Fibroblast of peridontal ligament (primary cell): ENCODE results near the gene GNG12.
"Not testable (repeated sequence)": the region's sequence is repeated elsewhere in the genome, so short reads cannot be mapped to it uniquely, and the experiment has no call there.

ENCODE experiments used
- DNase-seq: peaks from one replicate; pipeline ENCODE4 v3.0.0-alpha.2; 2010; ENCODE audit errors: extremely low read depth

Gene GNG12

DNA sequence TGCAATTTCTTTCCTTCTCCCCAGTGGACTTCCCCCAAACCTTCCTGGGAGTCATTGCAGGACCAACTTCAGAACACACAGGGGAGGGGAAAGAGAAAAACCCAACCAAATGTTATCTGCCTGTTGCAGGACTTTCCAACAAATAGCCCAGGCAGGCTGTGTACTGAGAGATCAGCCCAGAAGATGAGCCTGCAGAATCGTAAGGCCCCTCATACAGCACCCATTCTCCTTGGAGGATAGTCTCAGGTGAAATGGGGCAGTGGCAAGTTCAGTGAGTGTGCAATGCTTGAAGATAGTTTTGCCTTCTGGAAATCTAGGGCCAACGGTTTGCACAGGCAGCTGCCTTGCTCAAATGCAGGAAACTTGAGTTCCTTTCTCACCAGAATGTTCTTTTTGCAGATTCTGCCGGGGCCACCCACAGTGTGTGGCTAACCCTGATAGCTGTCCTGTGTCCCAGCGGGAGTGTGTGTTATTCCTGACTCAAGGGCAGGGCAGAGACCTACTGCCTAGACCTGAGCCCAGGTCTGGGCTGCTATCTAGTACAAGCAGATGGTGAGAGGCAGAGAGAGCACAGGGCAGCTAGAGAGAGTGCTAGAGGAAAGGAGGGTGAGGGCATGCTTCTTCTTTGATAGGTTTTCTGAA, 99.5 kb downstream of the GNG12 start:
- no peak for DNase-seq

DNA sequence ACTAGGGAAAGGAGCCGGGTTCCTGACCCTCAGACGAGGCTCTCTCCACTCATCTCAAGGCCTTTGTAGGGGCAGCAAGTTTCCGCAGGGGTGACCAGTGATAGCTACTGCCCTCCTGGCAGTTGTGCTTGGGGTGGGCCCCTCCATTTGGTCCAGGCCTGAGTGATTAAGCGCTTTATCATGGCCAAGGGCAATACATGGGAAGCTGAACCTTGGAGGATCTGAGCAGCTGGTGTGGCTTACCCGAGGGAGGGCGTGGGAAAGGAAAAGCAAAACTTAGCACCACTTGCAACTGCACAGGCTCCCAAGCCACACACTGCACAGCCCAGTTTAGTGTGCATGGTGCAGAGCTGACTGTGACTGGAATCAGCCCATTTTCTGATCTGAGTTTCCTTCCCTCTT, 100.5 kb downstream of the GNG12 start:
- peak; percentile 88 for DNase-seq

DNA sequence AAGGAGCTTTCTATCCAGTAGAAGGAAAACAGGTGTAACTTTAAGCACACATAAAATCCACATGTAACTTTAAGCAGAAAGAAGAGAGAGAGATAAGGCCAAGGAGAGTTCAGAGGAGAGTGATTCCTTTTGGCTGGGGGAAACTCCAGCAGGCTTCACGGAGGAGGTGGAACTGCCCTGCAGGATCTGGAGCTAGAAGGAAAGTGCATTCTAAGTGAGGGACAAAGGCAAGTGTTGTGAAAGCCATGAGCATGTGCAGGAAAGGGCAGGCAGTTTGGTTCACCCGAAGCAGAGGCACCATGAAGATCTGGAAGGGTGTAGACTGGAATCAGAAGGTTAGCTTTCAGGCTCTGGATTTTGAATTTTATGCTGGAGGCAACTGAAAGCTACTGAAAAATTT, 101.9 kb downstream of the GNG12 start:
- DNase-seq = no peak

DNA sequence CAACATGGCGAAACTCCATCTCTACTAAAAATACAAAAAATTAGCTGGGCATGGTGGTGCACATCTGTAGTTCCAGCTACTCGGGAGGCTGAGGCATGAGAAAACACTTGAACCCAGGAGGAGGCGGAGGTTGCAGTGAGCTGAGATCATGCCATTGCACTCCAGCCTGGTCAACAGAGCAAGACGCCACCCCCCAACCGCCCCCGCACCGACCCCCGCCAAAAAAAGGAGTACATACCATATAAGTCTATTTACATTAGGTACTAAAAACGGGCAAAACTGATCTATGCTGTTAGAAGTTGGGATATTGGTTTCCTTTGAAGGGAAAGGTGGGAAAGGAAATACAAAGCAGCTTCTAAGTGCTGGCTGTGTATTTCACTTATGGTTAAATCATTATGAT, 103.0 kb downstream of the GNG12 start:
- not testable (repeated sequence) for DNase-seq

DNA sequence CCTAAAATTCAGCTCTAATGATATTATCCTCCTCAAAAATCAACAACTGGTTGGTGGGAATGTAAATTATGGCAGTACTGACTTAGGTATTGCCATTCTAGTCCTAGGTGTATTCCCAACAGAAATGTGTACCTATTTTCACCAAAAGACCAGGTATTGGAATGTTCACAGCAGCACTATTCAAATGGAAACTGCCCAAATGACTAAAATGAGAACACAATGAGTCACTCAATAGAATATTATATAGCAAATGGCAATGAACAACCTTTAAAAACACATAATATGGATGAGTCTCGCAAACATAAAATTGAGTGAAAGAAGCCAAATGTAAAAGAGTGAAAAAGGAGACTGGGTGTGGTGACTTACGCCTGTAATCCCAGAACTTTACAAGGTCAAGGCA, 103.4 kb downstream of the GNG12 start:
- no peak for DNase-seq

DNA sequence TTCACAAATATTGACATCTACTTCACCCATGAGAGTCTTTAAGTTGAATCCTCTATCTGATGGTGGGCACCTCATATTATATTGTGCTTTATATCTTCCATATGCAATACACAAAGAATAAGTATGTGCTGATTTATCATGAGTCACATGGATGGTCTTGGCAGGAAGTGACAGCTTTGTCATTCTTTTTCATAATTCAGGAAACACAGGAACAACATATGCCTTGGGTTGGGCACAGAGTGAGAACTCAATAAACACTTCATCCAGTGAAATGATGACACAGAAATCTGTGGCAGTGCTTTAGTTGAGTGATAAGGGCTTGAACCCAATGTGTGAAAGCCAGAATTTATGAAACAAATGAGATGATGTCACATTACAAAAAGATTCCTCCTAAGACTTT, 107.0 kb downstream of the GNG12 start:
- peak; percentile 32 for DNase-seq

DNA sequence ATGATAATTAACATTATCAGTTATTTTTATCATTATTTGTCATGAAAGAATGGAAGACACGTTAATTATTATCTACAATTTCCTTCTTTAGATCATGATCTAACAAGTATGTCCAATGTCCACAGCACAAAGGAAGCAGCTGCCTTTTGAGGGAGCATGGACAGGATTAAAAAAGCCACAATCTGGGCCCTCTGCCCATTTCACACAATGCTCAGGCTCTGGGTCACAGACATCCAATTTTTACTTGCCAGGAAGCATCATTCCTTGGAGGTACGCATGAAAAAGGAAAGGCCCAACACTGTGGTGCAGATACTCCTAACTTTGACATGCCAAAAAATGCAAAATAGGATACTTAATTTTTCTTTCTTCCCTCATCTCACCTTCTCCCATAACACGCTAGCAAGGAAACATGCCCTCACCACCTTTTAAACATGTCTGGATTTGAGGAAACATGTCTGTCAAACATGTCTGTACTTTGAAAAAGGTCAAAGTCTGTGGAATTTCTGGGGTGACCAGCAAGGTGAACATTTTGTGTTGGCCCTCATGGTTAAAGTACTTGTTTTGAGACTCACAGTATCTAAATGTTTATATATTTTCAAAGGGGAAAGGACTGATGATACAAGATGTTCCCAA, 108.2 kb downstream of the GNG12 start:
- peak; percentile 93 for DNase-seq

DNA sequence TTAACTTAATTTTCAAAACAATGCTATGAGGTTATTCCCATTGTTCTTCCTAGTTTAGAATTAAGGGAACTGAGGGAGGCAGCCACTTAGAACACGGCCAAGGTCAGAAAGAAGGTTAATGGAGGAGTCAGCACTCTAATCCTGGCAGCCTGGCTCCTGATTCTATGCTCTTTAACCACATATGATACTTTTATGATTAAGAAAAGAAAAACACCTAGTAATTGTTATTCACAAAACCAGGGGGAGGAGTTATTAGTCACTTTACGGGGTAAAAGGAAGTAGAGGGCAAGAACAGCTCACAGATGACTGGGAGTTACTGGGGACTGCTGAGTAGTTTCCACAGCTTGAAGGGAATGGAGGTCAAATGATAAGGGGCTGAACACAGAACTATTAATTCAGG, 109.6 kb downstream of the GNG12 start:
- DNase-seq = no peak

DNA sequence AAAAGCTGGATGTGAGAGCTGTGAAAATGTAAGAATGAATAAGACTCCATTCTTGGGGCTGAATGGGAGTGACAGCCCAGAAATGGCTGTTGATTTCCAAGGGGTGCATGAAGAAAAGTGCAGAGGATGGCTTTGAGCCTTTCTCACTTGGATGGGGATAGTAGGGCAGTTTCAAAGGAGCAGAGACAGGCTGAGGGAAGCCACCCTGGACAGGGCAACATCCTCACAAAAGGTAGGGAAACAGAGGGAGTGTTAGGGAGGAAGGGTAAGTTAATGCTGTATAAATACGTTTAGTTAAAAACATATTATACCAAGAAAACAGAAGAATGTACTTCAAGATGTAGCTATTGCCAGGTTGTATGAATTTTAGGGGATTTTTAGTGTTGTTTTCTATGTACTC, 110.1 kb downstream of the GNG12 start:
- no peak for DNase-seq

DNA sequence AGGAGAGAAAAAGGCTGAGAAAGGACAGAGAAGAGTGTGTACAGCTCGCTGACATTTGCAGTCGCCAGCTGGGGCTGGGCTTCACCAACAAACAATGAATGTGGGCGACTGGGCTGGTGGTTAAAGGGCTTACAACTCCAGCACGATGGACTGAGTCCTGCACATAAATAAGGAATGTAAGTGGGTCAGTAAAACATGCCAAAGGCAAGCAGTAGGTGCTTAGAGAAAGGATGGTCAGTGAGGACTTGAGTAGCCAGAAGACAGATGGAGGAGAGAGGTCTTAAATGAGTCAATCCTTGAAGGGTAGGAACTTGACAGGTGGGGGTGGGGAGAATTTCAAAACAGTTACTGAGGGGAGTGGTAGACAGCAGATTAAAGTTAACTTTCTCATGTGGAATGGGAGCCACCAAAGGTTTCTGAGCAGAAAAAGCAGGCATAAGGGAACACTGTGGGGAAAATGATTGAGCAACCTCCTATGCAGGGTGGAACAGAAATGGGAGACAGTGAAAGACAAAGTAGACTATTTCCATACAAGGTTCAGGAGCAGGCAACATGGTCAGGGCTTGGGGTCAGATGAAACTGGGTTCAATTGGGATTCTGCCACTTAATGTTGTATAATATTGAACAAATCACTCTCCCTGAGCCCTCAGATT, 110.8 kb downstream of the GNG12 start:
- DNase-seq = peak; percentile 24

DNA sequence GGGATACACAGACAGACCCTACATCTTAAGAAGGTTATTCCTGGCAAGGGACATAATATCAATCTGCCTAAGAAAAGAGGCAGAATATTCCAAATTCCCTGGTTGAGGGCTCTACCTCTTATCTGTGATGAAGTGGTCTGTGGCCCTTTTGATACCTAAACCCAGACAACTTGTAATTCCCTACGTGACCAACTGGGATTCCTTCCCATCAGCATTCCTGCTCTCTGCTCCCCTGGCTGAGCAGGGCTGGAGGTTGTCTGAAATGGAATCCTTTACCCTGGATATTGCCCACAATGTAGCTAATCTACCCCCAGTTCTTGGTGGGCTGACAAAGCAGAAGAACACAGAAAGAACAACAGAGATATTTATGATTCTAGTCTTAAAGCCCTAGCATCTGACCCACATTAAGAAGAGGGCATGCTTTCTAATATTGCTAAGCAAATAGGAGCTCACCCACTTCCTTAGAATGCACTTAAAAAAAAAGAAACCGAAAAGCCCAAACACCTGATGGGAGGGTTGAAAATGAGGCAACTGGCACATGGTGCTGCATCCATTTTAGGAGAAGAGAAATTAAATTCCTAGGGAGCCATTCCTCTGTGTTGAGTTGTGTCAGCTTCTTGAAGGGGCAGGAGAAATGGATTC, 111.5 kb downstream of the GNG12 start:
- no peak for DNase-seq

DNA sequence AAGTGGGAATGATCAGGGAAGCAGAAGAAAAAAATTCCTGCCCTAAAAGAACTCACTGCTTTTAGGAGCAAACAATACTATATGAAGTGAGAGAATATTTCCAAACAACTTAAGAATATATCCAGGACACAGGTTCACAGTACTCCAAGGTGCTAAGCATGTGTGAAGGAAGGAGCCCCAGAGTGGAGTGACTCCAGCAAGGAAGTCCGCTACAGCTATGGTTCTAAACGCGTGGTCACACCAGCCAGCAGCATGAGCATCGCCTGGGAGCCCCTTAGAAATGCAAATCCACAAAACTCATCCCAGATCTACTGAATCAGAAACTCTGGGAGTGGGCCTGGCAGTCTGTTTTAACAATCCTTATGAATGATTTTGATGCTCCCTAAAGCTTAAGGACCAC, 112.2 kb downstream of the GNG12 start:
- DNase-seq = no peak

DNA sequence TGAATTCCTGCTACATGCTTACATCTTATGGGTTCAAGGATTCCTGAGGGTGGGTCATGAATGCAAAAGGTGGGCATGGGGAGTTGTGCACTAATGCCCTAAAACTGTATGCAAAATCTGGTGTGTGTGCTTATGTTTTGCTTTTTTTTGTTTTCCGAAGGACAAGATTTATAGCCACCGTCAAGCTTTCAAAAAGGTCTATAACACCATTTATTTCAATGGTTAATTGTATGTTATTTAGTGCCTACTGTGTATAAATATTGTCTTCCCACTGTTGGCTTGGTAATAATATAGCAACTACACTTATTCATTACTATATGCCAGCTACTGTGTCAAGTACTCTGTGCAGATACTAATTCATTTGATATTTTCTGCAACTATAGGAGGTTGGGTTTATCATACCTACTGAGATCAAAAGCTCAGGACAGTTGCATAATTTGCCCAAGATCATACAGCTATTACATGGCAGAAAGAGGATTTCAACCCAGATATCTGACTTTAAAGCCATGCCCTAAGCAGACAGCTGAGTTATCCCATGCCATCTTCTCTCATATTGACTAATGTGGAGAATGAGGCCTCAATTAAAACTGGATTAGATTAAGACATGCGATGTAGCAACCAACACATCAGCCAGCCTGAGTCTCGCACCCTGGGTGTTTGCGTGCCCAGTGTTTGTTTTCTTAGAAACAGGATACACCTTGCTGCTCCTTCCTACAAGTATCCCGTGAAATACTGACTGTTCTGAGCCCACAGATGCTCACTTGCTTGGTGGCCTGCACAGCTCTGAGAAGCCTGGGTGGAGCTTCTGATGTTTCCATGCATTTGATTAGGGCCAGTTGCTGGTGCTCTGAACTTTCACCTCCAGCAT, 113.7 kb downstream of the GNG12 start:
- DNase-seq = no peak

DNA sequence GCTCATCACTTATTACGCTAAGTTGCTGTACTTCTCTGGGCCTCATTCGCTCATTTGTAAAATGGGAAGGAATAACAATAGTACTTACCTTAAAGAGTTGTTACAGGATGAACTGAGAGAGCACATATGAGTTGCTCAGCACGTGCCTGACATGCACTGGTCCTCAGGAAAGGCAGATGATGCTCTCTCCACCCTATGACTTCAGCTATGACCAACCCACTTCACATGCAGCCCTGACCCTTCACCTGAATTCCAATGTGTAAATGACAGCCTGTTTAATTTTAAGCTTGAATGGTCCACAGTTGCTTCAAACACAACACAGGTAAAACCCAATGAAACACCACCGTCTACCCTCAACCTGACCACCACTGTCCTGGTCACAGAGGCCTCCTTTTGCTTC, 115.4 kb downstream of the GNG12 start:
- peak; percentile 37 for DNase-seq

DNA sequence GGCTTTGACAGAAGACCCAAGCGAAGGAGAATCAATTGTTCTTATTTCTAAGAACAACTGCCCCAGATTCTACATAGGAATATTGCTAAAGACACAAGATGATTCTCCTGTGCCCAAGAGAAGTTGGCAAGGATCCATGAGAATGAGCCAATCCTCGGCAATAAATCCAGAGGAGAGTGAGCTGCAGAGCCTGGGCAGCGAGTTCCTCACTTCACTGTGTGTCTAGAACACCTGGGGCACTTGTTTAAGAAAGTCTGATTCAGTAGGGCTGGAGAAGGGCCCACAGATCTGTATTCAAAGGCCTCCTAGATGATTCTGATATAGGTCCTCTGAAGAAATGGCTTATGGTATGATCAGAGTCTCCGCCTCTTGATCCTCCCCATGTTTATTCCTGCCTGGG, 116.5 kb downstream of the GNG12 start:
- DNase-seq = peak; percentile 70

DNA sequence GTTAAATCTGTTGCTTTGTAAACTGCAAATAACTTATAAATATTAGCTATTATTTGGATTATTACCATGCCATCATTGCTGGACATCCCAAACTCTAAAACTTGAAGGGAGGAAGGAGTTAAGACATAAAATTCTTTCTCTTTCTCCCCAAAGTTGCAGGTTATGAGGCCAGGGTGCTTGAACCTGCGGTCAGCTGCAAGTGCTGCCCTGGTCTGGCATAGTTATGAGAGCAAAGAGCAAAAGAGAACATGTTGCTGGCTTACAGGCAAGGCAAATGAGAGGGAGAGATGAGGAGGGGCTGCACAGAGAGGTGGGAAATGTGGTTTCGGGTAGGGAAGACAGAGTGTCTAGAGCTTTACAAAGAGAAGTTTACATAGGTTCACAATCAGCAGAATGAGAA, 117.4 kb downstream of the GNG12 start:
- no peak for DNase-seq

DNA sequence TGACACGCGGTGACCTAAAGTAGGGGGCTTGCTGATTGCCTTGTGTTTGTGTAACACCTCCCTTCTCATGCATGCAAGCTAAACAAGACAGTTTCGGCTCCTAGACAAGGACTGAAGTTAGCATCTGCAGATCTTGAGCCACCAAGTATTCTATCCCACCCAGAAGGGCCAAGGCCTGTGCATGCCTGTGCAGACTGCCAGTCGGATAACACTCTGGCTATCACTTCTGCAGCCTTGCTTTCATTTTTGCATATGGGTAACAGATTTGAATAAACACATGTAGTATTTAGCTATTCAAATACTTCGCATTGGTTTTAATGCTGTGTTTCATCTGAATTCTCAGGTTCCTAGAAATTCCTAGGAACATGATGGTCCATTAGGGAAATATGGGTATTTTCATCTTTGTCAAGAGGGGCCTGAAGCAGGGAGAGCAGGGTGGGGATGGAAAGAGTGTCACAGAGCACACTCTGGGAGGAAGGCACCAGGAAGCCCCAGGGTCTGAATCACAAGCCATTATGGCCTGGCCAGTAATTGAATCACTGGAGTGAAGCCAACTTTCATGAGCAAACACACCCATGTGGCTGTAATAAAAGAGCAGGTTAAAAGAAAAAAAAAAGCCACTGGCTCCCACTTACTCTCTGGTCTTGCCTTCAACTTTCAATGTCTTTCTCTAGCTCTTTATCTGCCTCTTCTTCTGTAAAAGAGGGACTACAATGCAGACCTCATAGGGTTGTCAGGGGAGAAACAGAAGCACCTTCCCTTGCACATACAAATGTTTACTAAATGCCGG, 120.0 kb downstream of the GNG12 start:
- DNase-seq = peak; percentile 83

DNA sequence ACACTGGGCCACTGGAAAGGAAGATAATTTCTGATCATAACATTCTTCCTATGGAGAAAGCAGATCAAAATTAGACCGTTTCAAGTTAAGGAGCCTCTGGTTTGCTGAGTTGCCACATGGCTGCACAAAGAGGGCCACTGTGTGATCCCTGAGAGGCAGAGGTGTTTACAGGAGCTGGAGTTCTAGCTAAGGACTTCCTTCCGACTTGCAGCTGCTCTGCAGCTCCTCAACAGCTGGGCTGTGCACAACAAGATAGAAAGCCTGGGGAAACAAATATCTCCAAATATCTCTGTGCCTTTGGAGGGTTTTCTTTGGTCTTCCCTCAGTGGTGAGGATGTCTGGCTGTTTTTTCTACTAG, 121.4 kb downstream of the GNG12 start:
- DNase-seq = no peak

DNA sequence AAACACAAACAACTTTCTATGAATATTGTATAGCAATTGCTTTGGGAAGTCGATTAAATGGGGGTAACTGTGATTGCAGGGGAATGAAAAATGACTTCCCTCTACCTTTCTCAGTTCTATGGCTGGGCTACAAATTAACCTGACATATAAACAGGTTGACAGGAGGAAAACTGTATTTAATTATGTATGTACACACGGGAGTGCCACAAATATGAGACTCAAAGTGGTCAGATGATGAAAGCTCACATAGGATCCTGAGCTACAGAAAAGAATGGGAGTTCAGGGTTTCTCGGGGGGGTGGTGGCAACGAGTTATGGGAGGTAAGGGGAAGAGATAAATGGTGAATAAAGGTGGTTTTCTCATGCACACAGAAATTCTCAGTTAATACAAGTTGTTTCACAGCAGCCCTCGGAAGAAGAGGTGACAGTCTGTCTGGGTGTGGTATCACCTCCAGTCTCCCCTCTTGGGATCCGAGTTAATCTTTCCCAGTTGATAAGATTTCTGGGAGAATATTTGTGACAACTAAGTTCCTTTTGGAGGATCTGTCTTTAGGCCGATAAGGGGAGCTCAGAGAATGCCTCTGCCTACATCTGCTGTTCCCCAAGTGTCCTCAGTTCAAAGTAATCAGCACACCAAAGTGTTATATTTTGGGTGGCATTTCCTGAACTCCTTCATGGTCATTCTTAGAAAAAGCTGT, 122.0 kb downstream of the GNG12 start:
- no peak for DNase-seq

DNA sequence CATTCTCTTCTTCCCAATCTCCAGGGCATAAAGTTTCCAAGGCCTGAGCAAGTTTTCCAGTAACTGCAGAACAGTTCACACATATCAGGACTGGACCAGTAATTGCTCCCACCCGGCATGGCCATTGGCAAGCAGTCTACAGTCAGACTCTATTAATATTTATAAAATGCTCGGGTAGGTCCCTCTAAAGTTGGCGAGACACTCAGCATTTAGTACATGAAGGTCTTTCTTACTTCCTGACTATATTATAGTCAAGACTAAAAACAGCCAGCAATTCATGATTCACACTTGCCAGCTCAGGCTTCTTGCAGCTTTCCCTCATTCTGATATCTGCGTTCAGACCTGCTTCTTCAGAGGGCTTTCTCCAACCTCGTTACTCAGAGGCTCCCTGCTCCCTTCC, 122.8 kb downstream of the GNG12 start:
- peak; percentile 64 for DNase-seq

DNA sequence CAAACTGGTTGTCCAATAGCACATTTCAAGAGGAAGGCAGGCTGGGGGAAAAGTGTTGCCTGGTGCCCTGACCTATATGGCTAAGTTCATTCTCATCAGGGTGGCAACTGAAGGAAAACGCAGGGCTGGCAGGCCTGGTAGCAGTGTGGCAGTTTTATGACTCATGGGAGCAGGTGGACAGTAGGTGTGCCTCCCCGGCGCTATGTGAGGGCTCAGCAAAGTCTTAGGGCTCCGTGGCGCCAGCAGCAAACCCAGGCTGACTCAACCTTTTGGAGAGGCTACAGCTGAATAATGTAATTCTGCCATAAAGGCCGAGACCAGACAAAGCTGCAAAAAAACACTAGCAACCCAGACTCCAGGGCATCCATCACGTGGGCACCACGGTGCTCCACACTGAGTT, 124.7 kb downstream of the GNG12 start:
- DNase-seq = no peak
